ENCODE data around the gene SLC8A2.

The SLC8A2 gene

GRCh38 chr19:47480658-47481057 lies 9.0 kb upstream of the SLC8A2 start:
- Histone ChIP-seq H3K4me1 (ENCODE audit: low read length) (peaks cover 13% of the 10 kb centered on the region), H3F3A (ENCODE audit: insufficient read depth, low read length) (no peaks in the 10 kb centered on the region), H3K4me3 (ENCODE audit: low read length) (no peak overlapping the region), H3K4me2 (ENCODE audit: low read depth, low read length) (no peak overlapping the region), H3K9ac (ENCODE audit: low read length) (no peak overlapping the region), H3K36me3 (replicated peaks; ENCODE audit: insufficient read depth, low read length) (no peaks in the 10 kb centered on the region), H2AFZ (ENCODE audit: low read length) (no peak overlapping the region), H3K27me3 (replicated peaks; ENCODE audit: insufficient read depth, low read length) (peaks cover 14% of the 10 kb centered on the region; the same call in 1 of the 2 replicates), H3K9me3 (replicated peaks; ENCODE audit: insufficient read depth, low read length) (no peaks in the 10 kb centered on the region), H3K79me2 (ENCODE audit: low read length) (peaks cover 7% of the 10 kb centered on the region), H4K20me1 (ENCODE audit: insufficient read depth, low read length) (no peaks in the 10 kb centered on the region), H3K9me2 (replicated peaks; ENCODE audit: insufficient read depth, low read length) (no peaks in the 10 kb centered on the region), H3K27ac (ENCODE audit: low read length) (no peak overlapping the region)
- DNase-seq, result no peak
- TF ChIP-seq EZH2phosphoT487 (IDR thresholded peaks at IDR 0.05; ENCODE audit: low read length) (no peak), CTCF (IDR thresholded peaks at IDR 0.05; ENCODE audit: low read length) (no peak), EZH2 (optimal IDR thresholded peaks at IDR 0.05; ENCODE audit: low read depth, low read length) (no peak)

- H3K79me2 ChIP-seq (ENCODE audit: low read length), result no peaks in the 10 kb centered on the region
Observed at GRCh38 chr19:47479701-47480503, 8.2 kb upstream of the SLC8A2 start.

GRCh38 chr19:47476438-47476972 lies 4.8 kb upstream of the SLC8A2 start:
- Histone ChIP-seq H3F3A (ENCODE audit: insufficient read depth, low read length) (no peaks in the 10 kb centered on the region), H3K4me2 (ENCODE audit: low read depth, low read length) (no peak overlapping the region), H3K9me2 (replicated peaks; ENCODE audit: insufficient read depth, low read length) (no peaks in the 10 kb centered on the region), H4K20me1 (ENCODE audit: insufficient read depth, low read length) (no peaks in the 10 kb centered on the region; the same call in 1 of the 2 replicates), H3K9me3 (replicated peaks; ENCODE audit: insufficient read depth, low read length) (no peaks in the 10 kb centered on the region), H3K9ac (ENCODE audit: low read length) (no peak overlapping the region), H3K4me3 (ENCODE audit: low read length) (no peak overlapping the region), H3K79me2 (ENCODE audit: low read length) (no peaks in the 10 kb centered on the region), H3K36me3 (replicated peaks; ENCODE audit: insufficient read depth, low read length) (no peaks in the 10 kb centered on the region), H3K27ac (ENCODE audit: low read length) (no peak overlapping the region), H3K4me1 (ENCODE audit: low read length) (no peaks in the 10 kb centered on the region), H3K27me3 (replicated peaks; ENCODE audit: insufficient read depth, low read length) (peaks cover 39% of the 10 kb centered on the region), H2AFZ (ENCODE audit: low read length) (no peak overlapping the region)
- TF ChIP-seq EZH2phosphoT487 (IDR thresholded peaks at IDR 0.05; ENCODE audit: low read length) (no peak), CTCF (IDR thresholded peaks at IDR 0.05; ENCODE audit: low read length) (no peak), EZH2 (optimal IDR thresholded peaks at IDR 0.05; ENCODE audit: low read depth, low read length) (no peak)
- DNase-seq, result no peak

More at GRCh38 chr19:47479701-47480503, 8.2 kb upstream of the SLC8A2 start:
- no peak overlapping the region for H3K4me3 ChIP-seq (ENCODE audit: low read length)
- H2AFZ ChIP-seq (ENCODE audit: low read length), result no peak overlapping the region
- no peak overlapping the region for H3K4me2 ChIP-seq (ENCODE audit: low read depth, low read length)
- H3K9ac ChIP-seq (ENCODE audit: low read length), result no peak overlapping the region
- TF ChIP-seq EZH2phosphoT487 (IDR thresholded peaks at IDR 0.05; ENCODE audit: low read length), result no peak
- TF ChIP-seq CTCF (IDR thresholded peaks at IDR 0.05; ENCODE audit: low read length), result no peak
- TF ChIP-seq EZH2 (optimal IDR thresholded peaks at IDR 0.05; ENCODE audit: low read depth, low read length), result no peak
- H3K27ac ChIP-seq (ENCODE audit: low read length), result no peak overlapping the region
- H3K9me2 ChIP-seq (replicated peaks; ENCODE audit: insufficient read depth, low read length), result no peaks in the 10 kb centered on the region
- no peak for DNase-seq
- H3K4me1 ChIP-seq (ENCODE audit: low read length), result peaks cover 5% of the 10 kb centered on the region; the same call in 1 of the 2 replicates
- peaks cover 18% of the 10 kb centered on the region for H3K27me3 ChIP-seq (replicated peaks; ENCODE audit: insufficient read depth, low read length)
- no peaks in the 10 kb centered on the region; the same call in 1 of the 2 replicates for H4K20me1 ChIP-seq (ENCODE audit: insufficient read depth, low read length)
- H3K36me3 ChIP-seq (replicated peaks; ENCODE audit: insufficient read depth, low read length), result no peaks in the 10 kb centered on the region
- no peaks in the 10 kb centered on the region for H3K9me3 ChIP-seq (replicated peaks; ENCODE audit: insufficient read depth, low read length)
- no peaks in the 10 kb centered on the region for H3F3A ChIP-seq (ENCODE audit: insufficient read depth, low read length)
